Heart left ventricle (tissue), 16 donors: ENCODE results near the gene HK2. TPM values are rescaled to one million over a fixed set of nuclear protein-coding genes. Genes with fewer than 3 reads are reported as not detected.

ENCODE experiments used
- ATAC-seq, 4 donors: fragments of 200-7000 bp; cut with Tn5 transposase; one replicate each; pipeline ENCODE4 v1.9.1; 2020 to 2022; ENCODE audit warnings: moderate library complexity in 4 of 4, mild to moderate bottlenecking in 3 of 4, moderate number of reproducible peaks in 1 of 4
- DNase-seq, 5 donors: peaks; one replicate each; pipeline ENCODE4 v3.0.0-alpha.2; 2020
- H3K27ac ChIP-seq, 12 donors: fragments of 200-600 bp; sonication (generic) in 4 of 12; one replicate each; pipeline versions ENCODE4 v1.5.0 to v1.8.0; 2016 to 2022; ENCODE audit warnings: mild to moderate bottlenecking in 2 of 12
- H3K27me3 ChIP-seq, 9 donors: fragments of 200-600 bp; sonication (generic) in 2 of 9; one replicate each; pipeline versions ENCODE4 v1.5.1 to v1.8.0; 2016 to 2022; ENCODE audit warnings: mild to moderate bottlenecking in 3 of 9
- H3K36me3 ChIP-seq, 9 donors: fragments of 200-600 bp; sonication (generic) in 2 of 9; one replicate each; pipeline versions ENCODE4 v1.5.0 to v1.8.0; 2018 to 2022; ENCODE audit warnings: mild to moderate bottlenecking in 2 of 9
- H3K4me1 ChIP-seq, 12 donors: fragments of 200-600 bp; sonication (generic) in 4 of 12; one replicate each; pipeline versions ENCODE4 v1.5.0 to v1.8.0; 2016 to 2022; ENCODE audit warnings: mild to moderate bottlenecking in 3 of 12
- H3K4me3 ChIP-seq, 12 donors: fragments of 200-600 bp; sonication (generic) in 4 of 12; one replicate each; pipeline versions ENCODE4 v1.5.0 to v1.8.0; 2017 to 2022; ENCODE audit warnings: mild to moderate bottlenecking in 9 of 12, moderate library complexity in 4 of 12
- H3K9me3 ChIP-seq, 12 donors: fragments of 200-600 bp; sonication (generic) in 4 of 12; one replicate each; pipeline versions ENCODE4 v1.5.0 to v1.8.0; 2016 to 2022; ENCODE audit warnings: mild to moderate bottlenecking in 1 of 12
- POLR2A ChIP-seq, 2 donors: fragments of 450-650 bp; IDR thresholded peaks; one replicate each; pipeline ENCODE4 v1.6.1; 2017; ENCODE audit warnings: antibody characterized with exemption in 2 of 2, mild to moderate bottlenecking in 2 of 2, moderate library complexity in 2 of 2
- WGBS, 4 donors: extraction: QIAGEN DNeasy Blood & Tissue Kit in 2 of 4; methylation state at CpG; one replicate each; pipeline versions ENCODE4 v1.1.5 to v1.1.7; 2013 to 2018; 5-methylcytosine and 5-hydroxymethylcytosine counted together
- intact Hi-C, 10 donors: fragments of 100-400 bp; cut with DNase I; formaldehyde crosslinking; loops; one replicate each; pipeline versions ENCODE4 v1.11.1 to v1.14.2; 2022
- polyA plus RNA-seq, 2 donors: library from polyadenylated mRNA; stranded (reverse); fragments of 200-250 nt; gene quantifications; one replicate each; pipeline ENCODE4 v1.2.3, GENCODE V29; 2013
- total RNA-seq, 9 donors: library from RNA; depleted of rRNA in 2 of 9; stranded (reverse); fragments of >200 nt in 2 of 9; fragmentation: NEBNext Ultra II Directional in 3 of 9; extraction: Animal tissue kit (Norgen Biotek cat#: 25700) in 3 of 9; gene quantifications; one replicate each; pipeline versions ENCODE4 v1.1.0 to v1.2.4, GENCODE V29; 2016 to 2023
- TF ChIP-seq, protein P1 (sequence below), 12 donors: fragments of 200-600 bp; sonication (generic) in 4 of 12; IDR thresholded peaks; one replicate each; pipeline versions ENCODE4 v1.5.0 to v1.8.0; 2018 to 2022; ENCODE audit warnings: antibody characterized with exemption in 12 of 12, mild to moderate bottlenecking in 5 of 12
- donor health status: ischemic (EF 13 %, LVEDD 7.1; RV severe dilation, severe dysfunction).
- donor health status: healthy with polysubstance abuse.
- donor health status: DM: no; HTN: yes; CAD: no.
- donor health status: DM: no; HTN: no; CAD: no.
- donor health status: ischemic (EF 25% LVEDD 6.9; RV normal size, moderate dysfunction).
- donor health status: ischemic (EF 25% LVEDD 5.7; RV mildly dilated, moderate dysfunction).
- donor health status: healthy.
- donor health status: DM: yes; HTN: yes; CAD: no.
- donor health status: ischemic (EF 35%, LVEDD 5.7; RV mildly dilated, moderate dysfunction).
- donor health status: nonischemic (EF 11% LVEDD 7.7; RV severe dilation, severe dysfunction).
- donor health status: DM: yes; HTN: yes; CAD: no.
- donor health status: PGD.
- donor health status: ischemic (EF 29% LVEDD 5.4; RV normal size, mild dysfunction).
- donor health status: nonischemic (EF 23%, LVEDD 6.1; RV moderate dilation, normal function).

HK2 gene
- total and polyA plus RNA-seq, 11 donors, result 1.9 to 31.5 (median 16.3) TPM

DNA sequence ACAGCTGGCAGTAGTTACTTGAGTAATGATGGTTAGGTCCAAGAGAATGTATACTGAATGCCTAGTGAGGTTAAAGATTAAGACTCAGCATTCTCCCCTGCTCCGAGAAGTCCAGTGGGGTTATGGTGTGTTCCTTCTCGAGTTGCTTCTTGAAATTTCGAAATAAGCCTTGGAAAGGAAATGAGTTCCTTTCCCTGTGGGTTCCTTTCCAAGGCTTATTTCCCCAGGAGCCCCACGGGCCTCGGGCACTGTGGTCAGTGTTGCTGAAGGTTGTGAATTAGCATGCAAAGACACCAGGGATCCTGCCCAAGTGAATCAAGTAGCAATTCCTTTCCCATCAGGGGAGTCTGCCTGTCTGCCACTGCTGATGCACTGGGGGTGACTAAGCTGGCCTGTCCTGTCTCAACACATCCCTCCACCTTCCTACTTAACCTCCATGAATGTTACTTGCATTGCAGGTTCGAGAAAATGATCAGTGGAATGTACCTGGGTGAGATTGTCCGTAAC lies 53.6 kb downstream of the HK2 start:
- Histone ChIP-seq H3K9me3 (no peaks in the 10 kb centered on the region), H3K27ac (no peak overlapping the region), H3K27me3 (no peaks in the 10 kb centered on the region), H3K36me3 (peaks cover 0 to 71% (median 38%) of the 10 kb centered on the region in 9 donors), H3K4me3 (no peak overlapping the region), H3K4me1 (no peaks in the 10 kb centered on the region)
- no peak for DNase-seq
- TF ChIP-seq, protein P1, sequence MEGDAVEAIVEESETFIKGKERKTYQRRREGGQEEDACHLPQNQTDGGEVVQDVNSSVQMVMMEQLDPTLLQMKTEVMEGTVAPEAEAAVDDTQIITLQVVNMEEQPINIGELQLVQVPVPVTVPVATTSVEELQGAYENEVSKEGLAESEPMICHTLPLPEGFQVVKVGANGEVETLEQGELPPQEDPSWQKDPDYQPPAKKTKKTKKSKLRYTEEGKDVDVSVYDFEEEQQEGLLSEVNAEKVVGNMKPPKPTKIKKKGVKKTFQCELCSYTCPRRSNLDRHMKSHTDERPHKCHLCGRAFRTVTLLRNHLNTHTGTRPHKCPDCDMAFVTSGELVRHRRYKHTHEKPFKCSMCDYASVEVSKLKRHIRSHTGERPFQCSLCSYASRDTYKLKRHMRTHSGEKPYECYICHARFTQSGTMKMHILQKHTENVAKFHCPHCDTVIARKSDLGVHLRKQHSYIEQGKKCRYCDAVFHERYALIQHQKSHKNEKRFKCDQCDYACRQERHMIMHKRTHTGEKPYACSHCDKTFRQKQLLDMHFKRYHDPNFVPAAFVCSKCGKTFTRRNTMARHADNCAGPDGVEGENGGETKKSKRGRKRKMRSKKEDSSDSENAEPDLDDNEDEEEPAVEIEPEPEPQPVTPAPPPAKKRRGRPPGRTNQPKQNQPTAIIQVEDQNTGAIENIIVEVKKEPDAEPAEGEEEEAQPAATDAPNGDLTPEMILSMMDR (IDR thresholded peaks at IDR 0.05), result no peak
- no peak for TF ChIP-seq POLR2A (IDR thresholded peaks at IDR 0.05)
- no peak for ATAC-seq
- intact Hi-C loops, result no loop called here
- 42 to 65% (median 57%) methylated on average over 7 of the region's 7 CpGs for WGBS, 4 donors

DNA sequence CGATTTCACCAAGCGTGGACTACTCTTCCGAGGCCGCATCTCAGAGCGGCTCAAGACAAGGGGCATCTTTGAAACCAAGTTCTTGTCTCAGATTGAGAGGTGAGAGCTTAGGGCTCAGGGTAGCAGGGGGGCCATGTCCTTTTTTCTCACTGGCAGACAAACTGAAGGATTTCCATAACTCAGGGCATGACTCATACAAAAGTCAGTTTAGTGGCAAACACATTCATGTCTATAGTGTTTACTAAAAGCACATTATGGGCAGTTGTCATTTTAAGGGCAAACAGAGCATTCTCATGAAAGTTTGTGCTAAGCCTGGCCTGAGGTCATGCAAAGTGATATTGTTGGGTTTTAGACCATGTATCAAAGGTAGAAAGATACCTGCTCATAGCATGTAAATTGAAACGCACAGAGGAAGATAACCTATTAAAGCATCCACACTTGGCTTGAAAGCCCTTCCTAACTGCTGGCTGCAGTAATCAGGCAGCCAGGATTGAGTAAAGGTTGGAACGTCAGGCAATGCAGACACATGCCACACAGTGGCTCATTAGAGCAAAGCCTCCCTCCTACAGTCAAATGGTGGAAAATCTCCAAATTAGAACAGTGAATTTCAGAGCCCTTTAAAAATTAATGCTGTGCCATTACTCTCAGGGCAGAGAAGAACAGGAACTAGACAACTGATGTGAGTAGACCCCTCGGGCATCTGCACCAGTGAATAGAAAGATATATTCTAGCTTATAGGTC lies 54.2 kb downstream of the HK2 start:
- WGBS, 4 donors, result 86 to 92% (median 88%) methylated on average over 8 of the region's 8 CpGs
- DNase-seq, result no peak
- ATAC-seq, result no peak
- Histone ChIP-seq H3K36me3 (peaks cover 0 to 65% (median 34%) of the 10 kb centered on the region in 9 donors), H3K27ac (no peak overlapping the region), H3K9me3 (no peaks in the 10 kb centered on the region), H3K27me3 (no peaks in the 10 kb centered on the region), H3K4me3 (no peak overlapping the region), H3K4me1 (no peaks in the 10 kb centered on the region)
- intact Hi-C loops, result no loop called here
- no peak for TF ChIP-seq POLR2A (IDR thresholded peaks at IDR 0.05)
- TF ChIP-seq, protein P1 (IDR thresholded peaks at IDR 0.05), result no peak

DNA sequence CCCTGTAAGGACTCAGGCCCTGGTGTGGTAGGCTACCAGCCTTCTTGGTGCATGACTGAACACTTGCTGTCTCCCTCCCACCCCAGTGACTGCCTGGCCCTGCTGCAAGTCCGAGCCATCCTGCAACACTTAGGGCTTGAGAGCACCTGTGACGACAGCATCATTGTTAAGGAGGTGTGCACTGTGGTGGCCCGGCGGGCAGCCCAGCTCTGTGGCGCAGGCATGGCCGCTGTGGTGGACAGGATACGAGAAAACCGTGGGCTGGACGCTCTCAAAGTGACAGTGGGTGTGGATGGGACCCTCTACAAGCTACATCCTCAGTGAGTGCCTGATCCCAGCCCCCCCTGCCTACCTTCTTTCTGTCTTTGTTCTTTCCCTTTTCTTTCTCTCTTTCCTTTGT lies 55.2 kb downstream of the HK2 start:
- TF ChIP-seq POLR2A (IDR thresholded peaks at IDR 0.05), result no peak
- TF ChIP-seq, protein P1 (IDR thresholded peaks at IDR 0.05), result no peak
- Histone ChIP-seq H3K36me3 (peaks cover 0 to 55% (median 34%) of the 10 kb centered on the region in 9 donors), H3K4me3 (no peak overlapping the region), H3K27ac (no peak overlapping the region), H3K27me3 (no peaks in the 10 kb centered on the region), H3K9me3 (no peaks in the 10 kb centered on the region), H3K4me1 (peaks cover 0 to 7% (median 0%) of the 10 kb centered on the region in 12 donors)
- WGBS, 4 donors, result 85 to 95% (median 91%) methylated on average over 8 to 9 of the region's 9 CpGs
- intact Hi-C loops, result no loop called here
- DNase-seq, result no peak
- no peak for ATAC-seq

DNA sequence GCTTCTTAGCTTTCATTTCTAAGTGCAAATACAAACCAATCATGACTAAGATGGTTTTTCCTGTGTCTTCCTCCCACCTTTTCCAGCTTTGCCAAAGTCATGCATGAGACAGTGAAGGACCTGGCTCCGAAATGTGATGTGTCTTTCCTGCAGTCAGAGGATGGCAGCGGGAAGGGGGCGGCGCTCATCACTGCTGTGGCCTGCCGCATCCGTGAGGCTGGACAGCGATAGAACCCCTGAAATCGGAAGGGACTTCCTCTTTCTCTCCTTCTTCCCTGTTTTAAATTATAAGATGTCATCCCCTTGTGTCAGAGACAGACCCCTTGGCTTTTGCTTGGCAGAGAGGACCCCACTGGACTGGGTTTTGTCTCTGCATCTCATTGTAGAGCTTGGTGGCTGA lies 56.8 kb downstream of the HK2 start:
- ATAC-seq (no peak), DNase-seq (no peak)
- Histone ChIP-seq H3K36me3 (peaks cover 0 to 42% (median 31%) of the 10 kb centered on the region in 9 donors), H3K9me3 (no peaks in the 10 kb centered on the region), H3K4me1 (peaks cover 0 to 7% (median 0%) of the 10 kb centered on the region in 12 donors), H3K27me3 (no peaks in the 10 kb centered on the region), H3K4me3 (no peak overlapping the region), H3K27ac (no peak overlapping the region)
- intact Hi-C loops, result no loop called here
- WGBS, 4 donors, result 91 to 95% (median 93%) methylated on average over 8 of the region's 8 CpGs
- TF ChIP-seq POLR2A (IDR thresholded peaks at IDR 0.05), result no peak
- TF ChIP-seq, protein P1 (IDR thresholded peaks at IDR 0.05), result no peak
